ENCODE measurements around the gene FAIM.
A peak's percentile ranks its signal among the peaks of the same experiment; 100 is the strongest.
"Not testable (repeated sequence)": the region's sequence is repeated elsewhere in the genome, so short reads cannot be mapped to it uniquely, and the experiment has no call there.

Gene FAIM

GRCh38 chr3:138608322-138609135 is at the start of gene FAIM:
Gene FAIM (plus strand): TSS chr3:138608771. CDS start chr3:138619727, 10,956 bp downstream.
- DNase-seq (ENCODE audit: low read depth in 2 of 2), result peak; percentile 12 to 35

DNA sequence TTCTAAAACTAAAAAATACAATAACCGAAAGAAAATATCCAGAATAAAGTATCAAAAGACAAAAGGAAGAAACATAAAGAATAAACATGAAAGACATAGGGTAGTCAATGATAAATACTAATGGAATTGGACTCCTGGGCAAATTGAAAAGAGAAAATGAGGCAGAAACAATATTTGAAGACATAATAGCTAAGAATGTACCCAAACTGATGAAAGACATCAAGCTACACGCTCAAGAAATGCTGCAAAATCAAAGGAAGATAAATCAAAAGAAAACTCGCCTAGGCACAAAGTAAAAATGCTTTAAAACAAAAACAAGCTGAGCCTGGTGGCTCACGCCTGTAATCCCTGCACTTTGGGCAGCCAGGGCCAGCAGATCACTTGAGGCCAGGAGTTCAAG is 49.4 kb upstream of the FAIM start:
- no peak for DNase-seq (ENCODE audit: low read depth in 2 of 2)

- DNase-seq (ENCODE audit: low read depth in 2 of 2), result no peak
Observed at GRCh38 chr3:138560501-138560900, 48.1 kb upstream of the FAIM start.

GRCh38 chr3:138562902-138563301 is 45.7 kb upstream of the FAIM start:
- DNase-seq (ENCODE audit: low read depth in 2 of 2), result not testable (repeated sequence)

GRCh38 chr3:138566293-138566692 is 42.3 kb upstream of the FAIM start:
- not testable (repeated sequence) for DNase-seq (ENCODE audit: low read depth in 2 of 2)

GRCh38 chr3:138567403-138567802 is 41.2 kb upstream of the FAIM start:
- DNase-seq (ENCODE audit: low read depth in 2 of 2), result no peak

- no peak for DNase-seq (ENCODE audit: low read depth in 2 of 2)
Observed at GRCh38 chr3:138569090-138569489, 39.5 kb upstream of the FAIM start.

GRCh38 chr3:138569624-138570023 is 38.9 kb upstream of the FAIM start:
- DNase-seq (ENCODE audit: low read depth in 2 of 2), result not testable (repeated sequence)

GRCh38 chr3:138573138-138573537 is 35.4 kb upstream of the FAIM start:
- no peak for DNase-seq (ENCODE audit: low read depth in 2 of 2)

DNA sequence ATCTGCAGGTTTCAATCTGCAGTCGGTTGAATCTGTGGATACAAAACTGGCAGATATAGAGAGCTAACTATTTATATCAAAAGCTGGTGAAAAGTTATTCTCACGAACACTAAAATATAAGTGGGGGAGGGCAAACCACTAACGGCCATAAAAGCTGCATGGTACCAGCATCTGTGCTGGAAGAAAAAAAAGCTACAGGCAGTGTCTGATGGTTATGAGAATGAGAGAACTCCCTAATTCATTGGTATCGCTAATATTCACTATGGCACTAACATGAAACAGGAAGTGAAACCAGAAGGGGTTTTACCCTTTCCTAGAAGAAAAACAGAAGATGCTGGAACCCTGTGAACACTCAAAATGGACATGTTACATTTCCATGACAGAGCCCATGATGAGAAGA is 30.4 kb upstream of the FAIM start:
- no peak for DNase-seq (ENCODE audit: low read depth in 2 of 2)

DNA sequence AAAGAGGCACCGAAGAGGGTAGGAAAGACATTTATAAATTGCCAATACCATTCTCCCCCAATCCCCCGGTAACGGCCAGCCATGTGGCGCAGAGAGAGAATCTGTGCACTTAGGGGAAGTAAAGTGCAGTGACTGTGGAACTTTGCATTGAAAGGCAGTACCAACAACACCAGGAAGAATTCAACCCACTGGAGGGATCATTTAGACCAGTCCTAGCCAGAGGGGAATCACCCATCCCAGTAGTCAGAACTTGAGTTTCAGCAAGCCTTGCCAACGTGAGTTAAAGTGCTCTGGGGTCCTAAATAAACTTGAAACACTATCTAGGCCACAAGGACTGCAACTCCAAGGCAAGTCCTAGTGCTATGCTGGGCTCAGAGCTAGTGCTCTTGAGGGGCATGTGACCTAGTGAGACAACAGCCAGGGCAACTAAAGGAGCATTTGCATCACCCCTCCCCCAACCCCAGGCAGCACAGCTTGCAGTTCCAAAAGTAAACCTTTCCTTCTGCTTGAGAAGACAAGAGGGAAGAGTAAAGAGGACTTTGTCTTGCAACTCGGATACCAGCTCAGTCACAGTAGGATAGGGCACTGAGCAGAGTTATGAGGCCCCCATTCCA is 29.5 kb upstream of the FAIM start:
- no peak for DNase-seq (ENCODE audit: low read depth in 2 of 2)

DNA sequence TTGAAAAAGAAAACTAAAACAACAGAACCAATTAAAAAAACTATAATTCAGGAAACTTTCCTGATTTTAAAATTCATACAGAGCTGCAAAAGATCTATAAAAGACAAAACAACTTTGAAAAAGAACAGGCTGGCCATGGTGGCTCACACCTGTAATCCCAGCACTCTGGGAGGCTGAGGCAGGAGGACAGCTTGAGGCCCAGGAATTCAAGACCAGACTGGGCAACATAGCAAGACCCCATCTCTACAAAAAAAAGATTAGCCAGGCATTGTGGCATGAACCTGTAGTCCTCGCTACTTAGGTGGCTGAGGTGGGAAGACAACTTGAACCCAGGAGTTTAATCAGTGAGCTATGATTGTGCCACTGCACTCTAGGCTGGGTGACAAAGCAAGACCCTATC is 21.2 kb upstream of the FAIM start:
- no peak for DNase-seq (ENCODE audit: low read depth in 2 of 2)

- DNase-seq (ENCODE audit: low read depth in 2 of 2), result no peak
Observed at GRCh38 chr3:138588445-138588844, 20.1 kb upstream of the FAIM start.

DNA sequence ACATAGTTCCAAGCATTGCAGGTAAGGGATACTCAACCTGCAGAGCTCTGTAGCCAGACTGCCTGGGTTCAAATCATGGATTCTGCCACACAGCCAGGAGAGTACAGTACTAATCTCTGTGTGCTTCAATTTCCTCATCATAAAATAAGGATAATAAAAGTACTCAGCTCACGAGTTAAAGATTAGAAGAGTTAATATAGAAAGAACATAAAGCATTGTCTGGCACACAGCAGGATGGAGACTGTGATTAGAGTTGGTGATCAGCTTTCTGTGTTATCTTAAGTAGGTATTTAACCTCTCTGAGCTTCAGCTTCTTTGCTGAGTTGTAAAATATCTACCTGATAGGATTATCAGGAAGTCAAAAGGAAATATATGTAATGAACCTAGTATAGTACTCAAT is 17.2 kb upstream of the FAIM start:
- DNase-seq (ENCODE audit: low read depth in 2 of 2), result no peak

GRCh38 chr3:138593488-138594149 is 15.0 kb upstream of the FAIM start:
- no peak for DNase-seq (ENCODE audit: low read depth in 2 of 2)

DNA sequence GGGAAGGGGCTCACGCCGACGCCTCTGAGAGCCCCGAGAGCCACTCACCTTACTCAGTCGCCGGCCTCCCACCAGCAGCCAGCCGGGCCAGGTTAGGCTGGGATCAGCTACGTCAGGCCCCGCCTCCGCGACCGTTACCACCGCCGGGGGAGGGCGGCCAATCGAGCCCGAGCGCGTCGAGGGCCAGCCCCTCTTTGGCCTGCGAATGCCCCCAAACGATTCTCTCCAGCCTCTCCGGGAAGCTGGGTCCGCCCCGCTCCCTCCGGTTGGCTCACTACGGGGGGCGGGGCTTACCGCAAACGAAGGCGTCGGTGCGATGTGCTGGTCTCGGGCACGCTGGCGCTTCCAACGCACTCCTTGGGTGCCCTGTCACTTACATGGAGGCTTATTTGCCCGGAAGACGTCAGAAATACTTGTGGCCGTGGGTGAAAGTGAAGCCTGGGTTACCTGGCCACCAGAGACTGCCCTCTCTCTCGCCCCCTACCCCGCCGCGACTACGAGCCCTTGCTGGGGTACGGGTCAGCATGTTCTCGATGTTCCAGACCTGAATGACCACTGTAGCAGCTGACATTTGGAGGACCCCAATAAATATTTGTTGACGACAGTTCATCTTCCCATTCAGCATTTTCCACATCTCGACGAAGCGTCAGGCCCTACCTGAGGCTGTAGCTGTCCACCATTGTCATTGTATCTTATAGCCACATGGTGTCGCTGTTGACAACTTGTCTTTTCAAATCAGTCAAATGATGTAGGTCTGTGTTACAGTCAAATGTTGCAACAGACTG is 14.2 kb upstream of the FAIM start, which contains the start of gene CEP70:
CEP70 (minus strand) TSS at position 111 of the 785 bp plus-strand sequence. CDS start 21,333 bp downstream, outside the sequence.
- peak; percentile 71 to 77 for DNase-seq (ENCODE audit: low read depth in 2 of 2)

GRCh38 chr3:138594935-138595610 is 13.5 kb upstream of the FAIM start:
- no peak for DNase-seq (ENCODE audit: low read depth in 2 of 2)

- not testable (repeated sequence) for DNase-seq (ENCODE audit: low read depth in 2 of 2)
Observed at GRCh38 chr3:138597186-138597976, 11.2 kb upstream of the FAIM start.

- DNase-seq (ENCODE audit: low read depth in 2 of 2), result no peak
Observed at GRCh38 chr3:138598534-138598933, 10.0 kb upstream of the FAIM start.

GRCh38 chr3:138600100-138600745 is 8.3 kb upstream of the FAIM start:
- no peak for DNase-seq (ENCODE audit: low read depth in 2 of 2)

Data from stimulated activated CD4-positive, alpha-beta T cell treated with anti-CD3 and anti-CD28 coated beads, Interleukin-1b, Interleukin-23, amount 100 ng/mL, for 1 hour (primary cell).